GM12891 (cell line): Measurements from ENCODE around the gene KPNA6.
A peak's percentile ranks its signal among the peaks of the same experiment; 100 is the strongest.

Experiments used
- DNase-seq: peaks from one replicate; pipeline ENCODE4 v3.0.0; 2011; ENCODE audit warnings: low spot score; ENCODE audit not compliant: insufficient read length
- FAIRE-seq: peaks from 2 replicates; lab custom pipeline; 2011; peaks lifted over from hg19 to GRCh38; lab: Jason Lieb, UNC
- PAX5 ChIP-seq: IDR thresholded peaks from 2 replicates; pipeline ENCODE4 v1.6.1; 2011; ENCODE audit warnings: low read length, moderate library complexity, mild to moderate bottlenecking; ENCODE audit not compliant: insufficient read depth, severe bottlenecking
- POLR2A ChIP-seq: IDR thresholded peaks from 2 replicates; pipeline ENCODE4 v1.6.1; 2011; ENCODE audit warnings: low read depth, low read length, control low read depth
- POLR2AphosphoS5 ChIP-seq: IDR thresholded peaks from 2 replicates; pipeline ENCODE4 v1.6.1; 2011; ENCODE audit warnings: low read depth, low read length, control low read depth
- POU2F2 ChIP-seq: IDR thresholded peaks from 2 replicates; pipeline ENCODE4 v1.6.1; 2011; ENCODE audit warnings: low read depth, mild to moderate bottlenecking, control low read depth, low read length, moderate library complexity
- SPI1 ChIP-seq: IDR thresholded peaks from 2 replicates; pipeline ENCODE4 v1.6.1; 2011; ENCODE audit warnings: low read depth, low read length, control low read depth
- TAF1 ChIP-seq: IDR thresholded peaks from 2 replicates; pipeline ENCODE4 v1.6.1; 2011; ENCODE audit warnings: low read depth, low read length, control low read depth

The KPNA6 gene

GRCh38 chr1:32208891-32209328 lies 101.1 kb downstream of the KPNA6 start, which contains the start of gene DCDC2B:
Gene DCDC2B, plus strand, starts transcription at chr1:32209089. Its CDS starts 5 bp downstream, at chr1:32209094.
- DNase-seq (no peak), FAIRE-seq (peak; percentile 20)
- TF ChIP-seq POLR2A (no peak), SPI1 (no peak), POU2F2 (no peak), POLR2AphosphoS5 (no peak), TAF1 (no peak), PAX5 (no peak)

- DNase-seq (peak; percentile 56), FAIRE-seq (peak; percentile 81)
Observed at GRCh38 chr1:32215629-32216480, 108.0 kb downstream of the KPNA6 start.

GRCh38 chr1:32216566-32216965 lies 108.7 kb downstream of the KPNA6 start:
- TF ChIP-seq PAX5 = no peak
- no peak for TF ChIP-seq POLR2AphosphoS5
- TF ChIP-seq POU2F2 = no peak
- FAIRE-seq (no peak), DNase-seq (no peak)

More at GRCh38 chr1:32215629-32216480, 108.0 kb downstream of the KPNA6 start:
- no peak for TF ChIP-seq SPI1
- TF ChIP-seq POLR2A = no peak
- no peak for TF ChIP-seq POLR2AphosphoS5
- no peak for TF ChIP-seq POU2F2
- no peak for TF ChIP-seq TAF1
- no peak for TF ChIP-seq PAX5

GRCh38 chr1:32219022-32219421 lies 111.2 kb downstream of the KPNA6 start:
- FAIRE-seq = no peak
- DNase-seq = no peak
- no peak for TF ChIP-seq POLR2AphosphoS5
- no peak for TF ChIP-seq POLR2A
- no peak for TF ChIP-seq PAX5
- no peak for TF ChIP-seq POU2F2
- TF ChIP-seq SPI1 = no peak
- TF ChIP-seq TAF1 = no peak

- DNase-seq (no peak), FAIRE-seq (no peak)
- TF ChIP-seq TAF1 (no peak), SPI1 (no peak), POLR2AphosphoS5 (no peak)
Observed at GRCh38 chr1:32220746-32221580, 113.1 kb downstream of the KPNA6 start.

GRCh38 chr1:32221581-32221979 lies 113.7 kb downstream of the KPNA6 start:
- DNase-seq (no peak), FAIRE-seq (peak; percentile 33)
- TF ChIP-seq PAX5 (no peak), POU2F2 (no peak), POLR2AphosphoS5 (no peak), POLR2A (no peak), TAF1 (no peak), SPI1 (no peak)

GRCh38 chr1:32221980-32222755 lies 114.3 kb downstream of the KPNA6 start, which contains the start of the genes EIF3I and TMEM234:
Gene EIF3I, plus strand, starts transcription at chr1:32222407. Its CDS starts 35 bp downstream, at chr1:32222442.
Gene TMEM234, minus strand, starts transcription at chr1:32222353. Its CDS starts 31 bp downstream, at chr1:32222322.
- TF ChIP-seq PAX5 (no peak), POLR2A (peak; percentile 87), POLR2AphosphoS5 (peak; percentile 90), SPI1 (peak; percentile 25; the same call in 1 of the 2 replicates), POU2F2 (no peak), TAF1 (peak; percentile 86)
- peak; percentile 95 for FAIRE-seq
- DNase-seq = peak; percentile 92

- no peak for FAIRE-seq
Observed at GRCh38 chr1:32223683-32224082, 115.8 kb downstream of the KPNA6 start.

More at GRCh38 chr1:32223683-32224082, 115.8 kb downstream of the KPNA6 start:
- no peak for TF ChIP-seq PAX5
- no peak for TF ChIP-seq POLR2AphosphoS5
- TF ChIP-seq TAF1 = no peak
- TF ChIP-seq POU2F2 = no peak
- TF ChIP-seq POLR2A = no peak
- TF ChIP-seq SPI1 = no peak
- DNase-seq = no peak
